Measurements from ENCODE around the gene MEX3A. TPM values are rescaled to one million over a fixed set of nuclear protein-coding genes. Genes with fewer than 3 reads are reported as not detected.

The MEX3A gene
- total RNA-seq, 4 donors from 2014 or later: 0.29 to 13.3 (median 2.0) TPM

- Histone ChIP-seq H3K36me3 (no peaks in the 10 kb centered on the region), H3K4me3 (no peak overlapping the region), H3K27ac (no peak overlapping the region), H3K9me3 (no peaks in the 10 kb centered on the region), H3K27me3 (no peaks in the 10 kb centered on the region), H3K4me1 (no peaks in the 10 kb centered on the region)
- intact Hi-C loops (cut with DNase I; ENCODE audit: low total_unique reads): no loop called here
- DNase-seq: no peak
- TF ChIP-seq POLR2A (IDR thresholded peaks at IDR 0.05) (no peak), CTCF (IDR thresholded peaks at IDR 0.05) (no peak)
Measured at GRCh38 chr1:156063997-156064285, 18.3 kb downstream of the MEX3A start.

- Histone ChIP-seq H3K27me3 (no peaks in the 10 kb centered on the region), H3K27ac (no peak overlapping the region), H3K36me3 (no peaks in the 10 kb centered on the region), H3K9me3 (no peaks in the 10 kb centered on the region), H3K4me3 (no peak overlapping the region), H3K4me1 (no peaks in the 10 kb centered on the region)
- no peak for DNase-seq
- intact Hi-C loops (cut with DNase I; ENCODE audit: low total_unique reads): no loop called here
- TF ChIP-seq CTCF (IDR thresholded peaks at IDR 0.05): no peak
- TF ChIP-seq POLR2A (IDR thresholded peaks at IDR 0.05): no peak
Measured at GRCh38 chr1:156062189-156062588, 20.1 kb downstream of the MEX3A start.

GRCh38 chr1:156060937-156061636, 21.2 kb downstream of the MEX3A start, which contains the start of gene RAB25:
Gene RAB25 (plus strand): TSS chr1:156061160. CDS start chr1:156061401, 241 bp downstream.
- Histone ChIP-seq H3K4me3 (no peak within 1 kb of the TSS), H3K27me3 (no peaks in the 10 kb centered on the region), H3K27ac (no peak within 1 kb of the TSS), H3K9me3 (no peaks in the 10 kb centered on the region), H3K4me1 (no peaks in the 10 kb centered on the region), H3K36me3 (no peaks in the 10 kb centered on the region)
- intact Hi-C loops (cut with DNase I; ENCODE audit: low total_unique reads): no loop called here
- no peak for DNase-seq
- peak in 1 of 2 donors; percentile 32 for TF ChIP-seq POLR2A (IDR thresholded peaks at IDR 0.05)
- TF ChIP-seq CTCF (IDR thresholded peaks at IDR 0.05): no peak

GRCh38 chr1:156056326-156056849, 25.9 kb downstream of the MEX3A start:
- no peak overlapping the region for H3K4me3 ChIP-seq
- TF ChIP-seq CTCF (IDR thresholded peaks at IDR 0.05): no peak
- TF ChIP-seq POLR2A (IDR thresholded peaks at IDR 0.05): no peak
- no peak overlapping the region for H3K27ac ChIP-seq
- no peaks in the 10 kb centered on the region for H3K9me3 ChIP-seq
- no peaks in the 10 kb centered on the region for H3K27me3 ChIP-seq
- DNase-seq: no peak
- no peaks in the 10 kb centered on the region for H3K4me1 ChIP-seq
- no peaks in the 10 kb centered on the region for H3K36me3 ChIP-seq
- intact Hi-C loops (cut with DNase I; ENCODE audit: low total_unique reads): no loop called here

GRCh38 chr1:156055281-156056048, 26.8 kb downstream of the MEX3A start:
- no peaks in the 10 kb centered on the region for H3K36me3 ChIP-seq
- no peaks in the 10 kb centered on the region for H3K9me3 ChIP-seq
- no peak for TF ChIP-seq CTCF (IDR thresholded peaks at IDR 0.05)
- TF ChIP-seq POLR2A (IDR thresholded peaks at IDR 0.05): no peak
- intact Hi-C loops (cut with DNase I; ENCODE audit: low total_unique reads): no loop called here
- H3K27me3 ChIP-seq: no peaks in the 10 kb centered on the region
- H3K27ac ChIP-seq: peak overlapping the region; percentile 93
- peak overlapping the region; percentile 54 to 93 for H3K4me3 ChIP-seq
- DNase-seq: no peak
- no peaks in the 10 kb centered on the region for H3K4me1 ChIP-seq
